COLO668 (cell line): ENCODE measurements around the gene KCNMA1.

Experiments
- DNase-seq: peaks from one replicate; lab custom pipeline; 2025; ENCODE audit not compliant: unreplicated experiment; lab: John Stamatoyannopoulos, UW

The KCNMA1 gene

DNA sequence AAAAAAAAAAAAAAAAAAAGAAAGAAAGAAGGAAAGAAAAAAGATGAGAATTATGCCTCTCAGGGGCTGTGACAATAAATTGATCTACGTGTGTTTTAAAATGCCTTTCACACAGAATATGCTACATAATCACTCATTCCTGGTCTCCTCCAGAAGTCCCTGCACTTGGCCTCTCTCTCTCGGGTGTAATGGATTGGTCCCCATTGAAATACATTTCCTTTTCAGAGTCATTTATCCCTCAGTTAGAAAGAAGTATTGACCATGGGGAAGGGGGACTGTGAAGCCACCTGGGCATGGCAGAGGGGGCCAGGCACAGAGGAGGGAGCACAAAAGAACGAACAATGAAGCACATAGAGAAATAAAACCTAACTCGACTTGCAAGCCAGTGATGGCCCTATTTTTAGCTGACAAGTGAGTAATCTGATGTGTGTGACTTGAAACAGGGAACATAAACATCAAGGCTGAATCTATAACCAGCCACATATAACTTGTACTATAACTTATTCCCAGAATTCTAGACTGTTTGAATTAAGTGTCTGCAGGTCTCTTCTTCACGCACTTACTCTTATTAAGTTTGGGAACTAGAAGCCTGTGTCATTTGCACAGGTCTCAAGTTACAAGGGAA is 490.8 kb downstream of the KCNMA1 start:
- DNase-seq = no peak

DNA sequence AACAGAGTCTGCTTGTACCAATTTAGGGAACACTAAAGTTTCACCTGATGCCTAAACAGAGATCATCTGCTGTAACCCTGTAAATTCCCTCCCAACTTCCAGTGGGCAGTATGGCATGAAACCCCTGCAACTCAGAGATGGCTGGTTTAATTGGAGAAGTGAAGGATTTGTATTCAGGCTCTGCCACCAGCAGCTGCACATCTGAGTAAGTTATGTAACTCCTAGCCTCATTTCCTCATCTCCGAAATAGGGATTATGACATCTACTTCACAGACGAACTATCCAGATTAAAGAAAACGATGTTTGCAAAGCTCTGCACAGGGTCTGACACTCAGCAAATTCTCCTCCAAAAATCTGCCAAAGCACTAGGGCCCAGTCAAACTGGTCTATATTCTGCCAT is 493.0 kb downstream of the KCNMA1 start:
- DNase-seq = no peak

DNA sequence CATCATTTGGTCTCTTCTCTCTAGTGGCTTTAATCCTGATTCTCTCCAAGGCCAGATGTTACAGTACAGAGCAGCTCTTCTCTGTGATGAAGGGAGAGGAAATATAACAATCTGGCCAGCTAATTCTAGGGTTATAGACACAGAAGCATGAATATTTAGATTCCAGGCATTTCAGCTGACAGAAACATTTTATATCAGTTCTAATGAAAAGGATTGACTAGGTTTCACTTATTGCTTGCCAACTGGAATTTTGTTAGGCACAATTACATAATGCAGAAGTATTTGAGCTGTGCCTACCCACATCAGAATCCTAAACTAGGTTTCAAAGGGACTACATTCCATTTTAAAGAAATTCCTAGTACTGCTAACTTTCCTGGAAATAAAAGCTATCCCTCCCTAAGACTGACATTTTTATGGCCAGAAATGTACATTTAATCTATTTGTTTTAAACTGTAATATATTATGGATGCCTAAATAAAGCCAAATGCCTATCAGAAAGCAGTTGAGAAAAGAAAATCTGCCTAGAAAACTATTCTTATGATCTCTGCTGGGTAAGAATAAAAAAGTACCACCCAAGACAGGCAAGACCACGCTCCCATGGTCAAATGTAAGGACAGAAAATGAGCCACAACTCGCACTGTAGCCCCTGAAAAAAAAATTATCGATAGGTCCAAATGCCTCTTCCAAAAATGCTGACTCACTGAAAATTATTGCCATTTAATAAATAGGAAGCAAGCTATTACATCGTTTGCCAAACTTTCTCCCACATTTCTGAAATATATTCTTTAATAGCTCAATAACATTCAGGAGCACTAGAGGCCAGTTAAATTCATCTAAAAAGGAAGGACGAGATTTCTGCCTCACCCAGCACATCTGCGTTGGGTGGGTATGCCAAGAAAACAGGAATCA is 498.1 kb downstream of the KCNMA1 start:
- DNase-seq = no peak

DNA sequence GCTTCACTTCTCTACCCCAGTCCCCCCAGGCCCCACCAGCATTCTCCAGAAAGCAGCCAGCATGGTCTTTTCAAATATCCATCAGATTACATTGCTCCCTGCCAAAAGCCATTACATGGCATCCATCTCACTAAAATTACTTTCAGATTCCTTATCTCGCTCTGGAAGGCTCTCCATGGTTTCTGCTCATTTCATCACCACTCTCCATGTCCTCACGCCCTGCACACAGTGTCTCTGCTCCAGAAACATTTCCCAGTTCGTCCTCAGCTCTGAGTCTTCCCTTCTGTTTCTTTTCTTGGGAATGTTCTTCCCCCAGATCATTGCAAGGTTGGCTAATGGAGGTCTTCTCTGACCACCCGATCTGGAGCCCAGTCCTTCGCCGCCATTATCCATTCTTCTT is 499.1 kb downstream of the KCNMA1 start:
- no peak for DNase-seq

DNA sequence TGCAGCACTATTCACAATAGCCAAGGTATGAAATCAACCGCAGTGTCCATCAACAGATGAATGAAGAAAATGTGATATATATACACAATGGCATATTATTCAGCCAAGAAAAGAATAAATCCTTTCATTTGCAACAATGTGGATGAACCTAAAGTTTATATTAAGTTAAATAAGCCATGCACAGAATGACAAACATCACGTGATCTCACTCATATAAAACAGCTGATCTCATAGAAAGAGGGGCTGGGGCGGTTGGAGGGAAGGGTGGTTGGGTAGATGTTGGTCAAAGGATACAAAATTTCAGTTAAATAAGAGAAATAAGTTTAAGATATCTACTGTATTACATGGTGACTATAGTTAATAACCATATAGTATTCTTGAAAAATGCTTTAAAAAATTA is 502.1 kb downstream of the KCNMA1 start:
- no peak for DNase-seq

DNA sequence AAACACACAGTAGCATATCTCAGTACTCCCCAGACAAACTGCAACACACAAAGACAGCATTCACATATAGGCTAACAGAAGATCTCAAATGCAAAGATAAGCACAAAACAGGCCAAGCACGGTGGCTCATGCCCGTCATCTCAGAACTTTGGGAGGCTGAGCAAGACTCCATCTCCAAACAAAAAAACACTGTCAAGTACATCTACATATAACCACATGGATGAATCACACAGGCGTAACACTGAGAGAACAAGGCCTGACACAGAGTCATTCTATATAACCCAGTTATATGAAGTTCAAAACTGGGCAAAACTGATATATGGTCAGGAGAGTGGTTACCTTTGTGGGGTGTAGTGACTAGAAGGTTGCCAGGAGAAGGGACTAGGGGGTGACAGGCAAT is 506.4 kb downstream of the KCNMA1 start:
- no peak for DNase-seq

DNA sequence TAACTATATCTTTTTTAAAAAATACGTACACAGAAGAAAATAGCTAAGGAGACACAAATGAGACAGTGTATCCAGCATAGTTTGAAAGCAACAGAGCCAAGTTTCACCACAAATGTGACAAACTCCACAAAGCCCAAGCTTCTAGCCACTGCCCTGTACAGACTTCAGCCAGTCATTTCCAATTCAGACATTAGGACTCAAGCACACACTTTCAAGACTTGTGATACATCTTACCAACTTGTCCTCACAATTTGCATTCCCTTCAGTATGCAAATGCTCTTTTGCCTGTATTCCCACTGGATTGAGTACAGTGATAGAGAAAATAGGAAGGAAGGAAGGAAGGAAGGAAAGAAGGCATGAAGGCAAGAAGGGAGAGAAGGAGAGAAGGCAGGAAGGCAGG is 510.4 kb downstream of the KCNMA1 start:
- no peak for DNase-seq

DNA sequence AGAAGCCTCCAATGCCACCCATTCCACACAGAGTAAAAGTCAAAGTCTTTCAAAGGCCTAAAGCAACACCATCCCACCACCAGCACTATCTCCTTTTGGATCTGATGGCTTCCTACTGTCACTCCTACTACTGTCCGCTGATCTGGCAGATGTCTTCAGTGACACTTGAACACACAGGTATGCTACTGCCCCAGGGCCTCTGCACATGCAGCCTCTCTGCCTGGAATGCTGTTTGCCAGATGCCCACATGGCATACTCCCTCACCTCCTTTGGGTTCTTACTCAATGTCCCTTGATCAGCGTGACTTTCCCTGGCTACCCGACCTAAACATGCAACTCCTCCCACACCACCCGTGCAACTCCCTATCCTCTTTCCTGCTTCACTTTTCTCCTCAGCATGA is 512.4 kb downstream of the KCNMA1 start:
- DNase-seq = no peak

DNA sequence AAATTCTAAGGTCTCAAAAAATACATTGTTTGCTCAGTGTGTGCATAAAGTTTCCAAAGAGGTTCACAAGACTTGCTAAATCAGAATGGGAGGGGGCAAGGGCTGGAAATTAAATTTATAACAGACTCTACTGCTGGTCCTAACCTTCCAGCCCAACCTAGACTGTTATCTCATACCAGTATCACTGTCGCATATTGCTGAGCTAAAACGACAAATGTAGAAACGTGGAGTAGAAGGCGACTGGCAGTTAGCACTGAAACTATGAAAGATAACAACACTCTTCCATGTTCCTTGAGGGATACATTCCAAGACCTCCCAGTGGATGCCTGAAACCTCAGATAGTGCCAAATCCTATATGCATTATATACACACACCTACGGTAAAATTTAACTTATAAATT is 514.3 kb downstream of the KCNMA1 start:
- DNase-seq = no peak

DNA sequence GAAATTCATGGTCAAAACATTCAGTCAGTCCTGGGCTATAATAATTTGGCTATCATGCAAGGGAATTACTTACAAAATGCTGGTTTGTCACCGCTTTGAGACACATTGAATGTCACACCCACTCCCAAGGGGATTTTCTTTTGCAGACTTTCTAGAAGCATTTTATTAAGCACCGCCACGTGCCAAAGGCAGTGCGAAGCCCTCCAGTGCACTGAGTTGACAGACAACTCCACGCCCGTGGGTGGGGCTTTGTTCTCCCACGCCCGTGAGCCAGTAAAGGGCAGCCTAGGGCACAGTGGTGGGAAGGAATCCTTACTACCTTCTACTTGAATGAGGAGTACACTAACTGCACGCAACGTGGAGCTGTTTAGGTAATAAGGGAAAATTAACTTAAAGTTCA is 515.8 kb downstream of the KCNMA1 start:
- no peak for DNase-seq

DNA sequence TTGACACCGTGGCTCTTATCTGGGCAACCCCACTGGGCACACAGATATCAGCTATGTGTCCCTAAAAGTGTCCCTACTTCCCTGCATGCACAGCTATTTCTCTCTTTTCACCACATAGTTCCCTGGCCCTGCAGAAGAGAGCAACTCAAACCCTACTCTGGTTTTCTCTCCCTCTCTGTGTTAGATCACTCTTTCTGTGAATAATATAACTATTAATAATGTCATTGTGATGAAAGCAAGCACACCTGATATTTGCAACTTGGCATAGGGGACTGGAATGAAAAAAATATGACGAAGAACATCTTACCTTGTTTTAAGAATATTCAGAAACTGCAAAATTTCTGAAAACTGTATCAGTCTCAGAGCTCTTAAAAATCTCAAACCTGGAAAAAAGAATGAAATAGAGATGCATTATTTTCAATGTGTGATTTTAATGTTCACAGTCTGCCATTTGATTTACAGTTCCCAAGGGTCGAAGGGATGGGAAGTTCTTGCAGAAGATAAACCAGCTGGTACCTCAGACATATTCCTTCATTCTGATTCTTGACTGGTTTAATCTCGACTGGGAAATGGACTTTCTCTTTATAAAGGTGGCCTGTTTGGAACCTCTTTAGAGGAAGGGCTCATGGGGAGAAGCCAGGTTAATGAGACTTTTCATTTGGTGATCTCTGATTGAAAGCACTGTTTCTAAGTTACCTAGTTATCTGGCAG is 516.8 kb downstream of the KCNMA1 start:
- no peak for DNase-seq

DNA sequence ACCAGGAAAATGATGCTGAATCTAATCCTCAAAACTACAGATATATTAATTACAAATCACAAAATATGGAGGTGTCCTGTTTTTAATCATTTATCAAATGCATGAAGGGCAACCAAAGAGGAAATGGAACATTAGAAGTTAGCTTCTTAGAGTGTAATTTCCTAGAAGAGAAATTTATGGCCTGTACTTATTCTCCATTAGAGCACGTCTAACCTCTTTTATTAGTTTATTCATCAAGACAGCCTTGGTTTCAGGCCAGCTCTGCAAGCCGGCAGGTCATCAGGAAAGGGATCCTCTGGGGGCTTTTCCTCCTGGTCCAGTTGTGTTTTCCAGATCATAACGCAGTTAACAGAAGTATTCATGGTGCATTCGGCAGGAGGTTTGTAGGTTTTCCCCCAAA is 517.6 kb downstream of the KCNMA1 start:
- DNase-seq = no peak

DNA sequence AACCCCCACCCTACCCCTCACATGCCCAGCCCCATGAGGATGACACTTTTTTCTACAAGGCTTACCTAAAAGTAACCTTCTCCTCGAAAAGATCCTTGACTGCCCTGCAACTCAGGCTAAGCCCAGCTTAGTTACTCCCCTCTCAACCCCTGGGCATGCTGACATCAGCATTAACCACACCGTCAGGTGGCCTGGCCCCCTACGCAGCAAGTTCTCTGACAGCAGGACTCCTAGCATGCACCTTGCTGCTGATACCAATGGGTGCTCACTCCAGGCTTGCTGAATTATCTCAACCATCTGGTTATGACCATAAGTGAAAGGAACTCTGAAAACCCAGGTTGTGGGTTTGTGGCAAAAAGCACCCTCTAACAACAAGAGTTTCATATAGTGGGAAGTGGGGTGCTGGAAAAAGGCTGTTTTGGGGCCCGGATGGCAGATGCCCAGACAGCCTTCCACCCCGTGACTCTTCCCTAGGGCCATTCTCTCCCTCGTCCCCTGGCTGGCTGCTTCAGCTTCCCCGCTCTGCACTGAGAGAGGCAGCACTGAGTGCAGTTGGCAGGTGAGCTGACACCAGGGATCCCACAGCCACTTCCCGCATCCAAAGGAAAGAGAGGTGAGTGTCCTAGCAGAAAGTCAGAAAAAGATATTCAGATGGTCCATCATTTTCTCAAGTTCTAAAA is 518.9 kb downstream of the KCNMA1 start:
- no peak for DNase-seq

DNA sequence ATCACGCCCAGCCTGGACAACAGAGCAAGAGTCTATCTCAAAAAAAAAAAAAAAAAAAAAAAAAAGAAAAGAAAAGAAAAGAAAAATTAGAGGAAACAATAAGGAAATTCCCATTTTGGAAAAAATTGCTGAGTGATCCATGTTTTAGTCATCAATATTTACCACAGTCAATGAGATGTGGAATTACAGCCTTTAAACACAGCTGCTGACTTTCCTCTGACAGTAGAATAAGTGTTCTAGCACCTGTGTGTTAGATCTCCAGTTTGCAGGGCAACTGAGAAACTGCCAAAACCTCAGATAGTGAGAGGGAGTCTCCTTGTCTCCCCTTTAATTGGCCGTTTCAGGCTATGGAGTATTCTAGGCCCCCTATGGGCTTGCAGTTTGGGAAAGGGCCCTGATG is 520.1 kb downstream of the KCNMA1 start:
- DNase-seq = no peak

DNA sequence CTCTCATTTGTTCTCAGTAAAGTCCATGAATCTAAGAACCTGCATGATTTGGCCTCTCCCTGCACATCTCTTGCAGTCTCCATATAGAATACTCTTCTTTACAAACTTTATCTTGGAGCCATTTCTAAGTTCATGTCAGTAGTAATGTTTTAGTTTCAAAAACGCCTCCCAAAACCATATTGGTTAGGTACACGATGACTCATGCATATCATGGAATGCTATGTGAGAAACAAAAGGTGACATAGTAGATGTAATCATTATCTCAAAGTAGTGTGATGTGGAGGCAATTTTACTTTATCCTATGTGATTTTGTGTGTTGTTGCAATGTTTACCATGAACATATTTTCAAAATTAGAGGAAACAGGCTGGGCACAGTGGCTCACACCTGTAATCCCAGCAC is 520.7 kb downstream of the KCNMA1 start:
- no peak for DNase-seq

DNA sequence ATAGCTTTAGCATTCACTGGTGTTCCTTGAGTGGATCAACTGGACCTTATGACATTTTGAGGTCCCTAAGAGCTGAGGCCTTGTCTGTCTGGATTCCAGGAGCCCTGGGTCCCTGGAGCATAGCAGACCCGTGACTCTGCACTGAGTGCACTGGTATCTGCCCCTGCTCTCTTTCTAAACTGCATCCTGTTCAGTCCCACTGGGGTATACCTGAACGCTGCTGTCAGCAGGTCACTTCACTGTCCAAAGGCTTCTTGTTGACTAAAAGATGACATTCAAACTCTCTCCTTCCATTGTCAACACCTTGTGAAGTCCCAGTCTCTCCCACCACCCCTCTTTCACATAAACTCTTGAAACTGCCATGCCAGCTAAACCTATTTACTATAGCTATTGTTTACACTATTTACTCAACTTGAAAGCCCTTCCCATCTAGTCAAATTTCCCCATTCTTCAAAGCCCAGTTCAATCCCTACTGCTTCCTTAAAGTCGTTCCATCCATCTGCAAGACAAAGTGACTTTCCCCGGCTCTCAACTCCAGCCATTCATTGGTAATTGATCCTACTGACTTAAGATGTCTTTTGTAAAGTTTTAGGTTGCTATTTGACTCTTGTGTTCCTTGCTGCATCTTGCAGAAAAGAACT is 523.3 kb downstream of the KCNMA1 start:
- DNase-seq = no peak

DNA sequence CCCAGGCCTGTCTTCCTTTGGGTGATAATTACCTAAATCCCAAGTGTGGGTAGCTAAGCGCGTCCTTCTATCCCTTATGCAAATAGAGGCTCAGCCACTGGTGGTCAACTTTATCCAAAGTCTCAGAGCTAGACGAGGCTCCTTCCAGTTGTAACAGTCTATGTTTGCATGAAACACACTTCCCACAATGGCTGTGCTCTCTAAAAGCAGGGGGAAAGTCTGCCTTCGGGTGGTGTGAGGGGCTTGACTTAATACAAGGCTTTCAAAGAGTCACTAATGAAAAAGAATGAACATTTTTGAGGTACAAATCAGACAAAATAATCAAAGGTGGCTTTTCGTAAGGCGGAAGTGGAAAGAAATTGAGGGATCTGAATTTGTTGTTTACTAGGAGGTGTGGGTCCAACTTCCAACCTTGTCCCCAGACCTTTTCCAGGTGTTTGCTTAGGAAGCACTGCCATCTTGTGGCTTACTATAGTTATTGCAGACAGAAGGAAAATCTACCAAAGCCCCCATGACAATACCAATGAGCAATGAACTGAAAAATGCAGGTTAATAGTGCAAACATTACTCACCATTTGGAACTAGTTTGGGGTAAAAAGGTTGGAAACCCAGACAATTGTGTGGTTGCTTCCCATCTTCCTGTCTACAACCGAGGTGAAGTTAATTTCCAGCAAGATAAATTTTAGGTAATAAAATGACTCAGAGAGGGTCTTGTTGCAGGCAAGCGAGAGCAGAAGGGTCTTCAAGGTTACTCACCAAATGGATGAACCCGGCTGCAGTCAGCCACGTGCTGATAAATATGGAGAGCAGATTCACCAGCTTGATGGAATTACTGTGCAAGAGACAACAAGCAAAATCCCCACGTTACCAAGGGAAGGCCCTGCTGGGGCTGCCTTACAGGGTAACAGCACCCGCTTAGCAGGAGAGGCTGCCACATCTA is 525.7 kb downstream of the KCNMA1 start:
- no peak for DNase-seq

DNA sequence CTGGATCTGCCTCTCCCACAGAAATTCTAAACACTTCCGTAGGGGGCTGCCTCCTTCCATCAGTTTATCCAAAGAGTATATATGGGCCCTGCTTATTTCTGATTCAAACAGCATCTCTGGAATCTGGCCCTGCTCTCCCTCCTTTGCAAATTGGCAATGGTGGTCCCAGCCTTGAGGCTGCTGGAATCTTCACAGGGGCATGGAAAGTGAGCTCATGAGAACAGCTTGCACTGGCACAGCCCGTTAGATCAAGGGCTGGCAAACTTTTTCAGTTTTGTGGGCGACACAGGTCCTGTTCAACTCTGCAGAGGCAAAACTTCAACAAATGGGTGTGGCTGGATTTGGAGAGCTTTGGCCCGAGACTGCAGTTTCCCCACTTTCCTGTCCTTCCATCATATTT is 526.9 kb downstream of the KCNMA1 start:
- DNase-seq = no peak

DNA sequence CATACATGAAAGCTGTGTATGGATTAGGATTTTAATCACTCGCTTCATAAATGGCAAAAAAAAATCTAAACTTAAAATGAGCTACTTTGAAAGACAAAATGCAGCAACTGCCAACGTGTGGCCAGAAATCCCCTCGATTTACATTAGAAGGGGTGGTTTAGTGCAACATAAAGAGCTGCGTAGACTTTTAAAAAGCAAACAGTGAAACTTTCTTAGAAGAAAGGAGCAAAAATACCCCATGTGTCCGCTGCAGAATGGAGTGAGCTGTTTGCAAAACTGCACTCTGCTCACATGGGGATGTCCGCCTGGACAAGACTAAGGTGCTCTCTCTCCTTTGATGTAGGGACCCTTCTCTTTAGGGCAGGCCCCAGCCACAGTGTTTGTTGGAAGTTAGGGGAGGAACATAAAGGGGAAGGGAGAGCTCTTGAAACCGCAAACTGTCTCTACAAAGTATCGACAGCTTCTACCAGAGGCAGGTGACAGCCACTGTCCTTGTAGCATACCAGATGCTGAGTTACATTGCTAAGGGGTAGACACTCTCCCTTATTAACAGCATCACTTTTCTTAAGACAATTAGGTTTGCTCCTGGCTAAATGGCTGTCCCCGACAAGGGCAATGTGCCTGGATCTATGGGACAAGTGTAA is 528.1 kb downstream of the KCNMA1 start:
- no peak for DNase-seq
